Bronchial epithelial cell (primary cell): ENCODE measurements around the gene ANKRD40. TPM values are rescaled to one million over a fixed set of nuclear protein-coding genes. Genes with fewer than 3 reads are reported as not detected.
"Not testable (repeated sequence)": the region's sequence is repeated elsewhere in the genome, so short reads cannot be mapped to it uniquely, and the experiment has no call there.

Experiments
- DNase-seq: peaks from one replicate; pipeline ENCODE4 v3.0.0-alpha.2; 2010; ENCODE audit warnings: low read depth
- FAIRE-seq: peaks from 2 replicates; lab custom pipeline; 2011; peaks lifted over from hg19 to GRCh38; lab: Jason Lieb, UNC
- H3K27me3 ChIP-seq: 2 replicates; pipeline ENCODE4 v1.5.1; 2011; ENCODE audit warnings: low read length; ENCODE audit not compliant: control insufficient read depth, insufficient read depth
- H3K36me3 ChIP-seq: 2 replicates; pipeline ENCODE4 v1.5.1; 2011; ENCODE audit warnings: low read length; ENCODE audit not compliant: control insufficient read depth, insufficient read depth
- H3K4me3 ChIP-seq: 2 replicates; pipeline ENCODE4 v1.5.1; 2011; ENCODE audit warnings: mild to moderate bottlenecking, low read depth, low read length, control low read depth
- total RNA-seq: library from RNA; depleted of rRNA; stranded (reverse); fragments of >200 nt; gene quantifications from 2 replicates; pipeline ENCODE4 v1.2.1, GENCODE V29; 2014
- TF ChIP-seq, protein P1 (sequence below): IDR thresholded peaks from 2 replicates; pipeline ENCODE4 v1.5.1; 2011; ENCODE audit warnings: mild to moderate bottlenecking, moderate library complexity, low read length, control low read depth, inconsistent platforms; ENCODE audit not compliant: insufficient read depth, severe bottlenecking

The ANKRD40 gene
- total RNA-seq, 1 donor from 2014 or later: 25.8 TPM

DNA sequence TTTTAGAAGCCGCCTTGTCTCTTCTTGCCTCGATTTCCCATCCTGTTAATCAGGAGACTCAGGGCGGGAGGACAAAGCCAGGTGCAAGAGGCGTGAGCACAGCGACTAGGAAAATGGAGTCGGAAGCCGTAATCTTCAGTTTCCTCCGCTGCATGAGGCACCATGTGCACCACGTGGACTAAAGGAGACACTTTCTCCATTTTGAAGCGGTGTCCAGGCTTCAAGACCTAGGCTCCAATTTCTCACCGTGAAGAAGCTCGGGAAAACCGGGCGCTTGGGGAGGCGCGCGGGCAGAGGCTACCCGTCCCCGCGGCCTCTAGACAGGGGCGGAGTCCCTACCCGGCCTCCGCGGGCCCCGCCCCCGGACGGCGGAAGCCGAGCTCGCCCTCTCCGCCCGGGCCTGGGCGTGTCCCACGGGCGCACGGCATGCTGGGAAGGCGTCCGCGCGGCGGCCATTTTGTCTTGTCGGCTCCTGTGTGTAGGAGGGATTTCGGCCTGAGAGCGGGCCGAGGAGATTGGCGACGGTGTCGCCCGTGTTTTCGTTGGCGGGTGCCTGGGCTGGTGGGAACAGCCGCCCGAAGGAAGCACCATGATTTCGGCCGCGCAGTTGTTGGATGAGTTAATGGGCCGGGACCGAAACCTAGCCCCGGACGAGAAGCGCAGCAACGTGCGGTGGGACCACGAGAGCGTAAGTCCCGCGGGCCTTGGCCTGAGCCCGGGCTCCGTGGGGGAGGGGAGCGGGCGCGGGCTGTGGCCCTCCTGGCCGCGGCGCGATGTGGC lies 11.6 kb upstream of the ANKRD40 start, which contains the start of gene LUC7L3:
Gene LUC7L3, plus strand, starts transcription at position 460 of the 780 bp plus-strand sequence. Its CDS starts 130 bp downstream, at position 590.
- TF ChIP-seq, protein P1, sequence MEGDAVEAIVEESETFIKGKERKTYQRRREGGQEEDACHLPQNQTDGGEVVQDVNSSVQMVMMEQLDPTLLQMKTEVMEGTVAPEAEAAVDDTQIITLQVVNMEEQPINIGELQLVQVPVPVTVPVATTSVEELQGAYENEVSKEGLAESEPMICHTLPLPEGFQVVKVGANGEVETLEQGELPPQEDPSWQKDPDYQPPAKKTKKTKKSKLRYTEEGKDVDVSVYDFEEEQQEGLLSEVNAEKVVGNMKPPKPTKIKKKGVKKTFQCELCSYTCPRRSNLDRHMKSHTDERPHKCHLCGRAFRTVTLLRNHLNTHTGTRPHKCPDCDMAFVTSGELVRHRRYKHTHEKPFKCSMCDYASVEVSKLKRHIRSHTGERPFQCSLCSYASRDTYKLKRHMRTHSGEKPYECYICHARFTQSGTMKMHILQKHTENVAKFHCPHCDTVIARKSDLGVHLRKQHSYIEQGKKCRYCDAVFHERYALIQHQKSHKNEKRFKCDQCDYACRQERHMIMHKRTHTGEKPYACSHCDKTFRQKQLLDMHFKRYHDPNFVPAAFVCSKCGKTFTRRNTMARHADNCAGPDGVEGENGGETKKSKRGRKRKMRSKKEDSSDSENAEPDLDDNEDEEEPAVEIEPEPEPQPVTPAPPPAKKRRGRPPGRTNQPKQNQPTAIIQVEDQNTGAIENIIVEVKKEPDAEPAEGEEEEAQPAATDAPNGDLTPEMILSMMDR: no peak
- DNase-seq (peak; percentile 79), FAIRE-seq (no peak)
- Histone ChIP-seq H3K27me3 (no peaks in the 10 kb centered on the region), H3K4me3 (peak within 1 kb of the TSS; percentile 77), H3K36me3 (no peaks in the 10 kb centered on the region)

DNA sequence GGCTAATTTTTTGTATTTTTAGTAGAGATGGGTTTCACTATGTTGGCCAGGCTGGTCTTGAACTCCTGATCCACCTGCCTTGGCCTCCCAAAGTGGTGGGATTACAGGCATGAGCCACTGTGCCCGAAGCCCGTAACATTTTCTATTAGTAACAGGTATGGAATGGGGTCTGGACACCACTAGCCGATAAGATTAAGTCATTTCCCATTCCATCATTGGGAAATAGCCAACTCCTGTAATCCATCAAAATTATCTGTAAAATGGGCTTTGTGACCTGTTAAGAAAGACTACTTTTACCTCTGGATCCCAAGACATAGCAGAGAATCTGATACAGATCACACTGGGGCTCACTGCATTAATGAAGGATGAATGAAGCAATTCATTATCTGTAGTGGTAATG lies 7.8 kb upstream of the ANKRD40 start:
- Histone ChIP-seq H3K27me3 (no peaks in the 10 kb centered on the region), H3K36me3 (no peaks in the 10 kb centered on the region), H3K4me3 (no peak overlapping the region)
- TF ChIP-seq, protein P1: no peak
- DNase-seq (no peak), FAIRE-seq (no peak)

DNA sequence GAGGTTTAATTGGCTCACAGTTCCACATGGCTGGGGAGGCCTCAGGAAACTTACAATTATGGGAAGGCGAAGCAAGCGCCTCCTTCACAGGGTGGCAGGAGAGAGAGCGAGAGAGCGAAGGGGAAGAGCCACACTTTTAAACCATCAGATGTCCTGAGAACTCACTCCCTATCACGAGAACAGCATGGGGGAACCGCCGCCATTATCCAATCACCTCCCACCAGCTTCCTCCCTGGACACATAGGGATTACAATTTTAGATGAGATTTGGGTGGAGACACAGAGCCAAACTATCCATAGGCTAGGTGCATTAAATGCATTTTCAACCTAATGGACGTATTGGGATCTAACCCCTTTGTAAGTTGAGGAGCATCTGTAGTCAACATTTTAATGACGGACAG lies 4.9 kb upstream of the ANKRD40 start:
- no peak for DNase-seq
- H3K27me3 ChIP-seq: no peaks in the 10 kb centered on the region
- no peaks in the 10 kb centered on the region for H3K36me3 ChIP-seq
- H3K4me3 ChIP-seq: no peak overlapping the region
- no peak for FAIRE-seq
- TF ChIP-seq, protein P1: no peak

DNA sequence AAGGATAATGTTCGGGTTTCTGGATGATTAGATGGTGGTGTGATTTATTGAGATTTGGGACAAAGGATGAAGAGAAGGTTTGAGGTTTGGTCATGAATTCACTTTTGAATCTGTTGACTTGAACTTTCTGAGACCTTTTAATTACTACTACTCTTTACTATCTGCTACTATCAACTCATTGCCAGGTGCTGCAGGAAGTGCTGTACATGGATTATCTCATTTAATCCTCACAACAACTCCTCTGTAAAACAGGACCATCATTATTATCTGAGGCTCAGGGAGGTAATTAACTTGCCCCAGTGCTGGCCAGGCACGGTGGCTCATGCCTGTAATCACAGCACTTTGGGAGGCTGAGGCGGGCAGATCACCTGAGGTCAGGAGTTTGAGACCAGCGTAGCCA lies 2.9 kb upstream of the ANKRD40 start:
- Histone ChIP-seq H3K4me3 (no peak overlapping the region), H3K36me3 (no peaks in the 10 kb centered on the region), H3K27me3 (no peaks in the 10 kb centered on the region)
- DNase-seq: no peak
- TF ChIP-seq, protein P1: no peak
- FAIRE-seq: no peak

DNA sequence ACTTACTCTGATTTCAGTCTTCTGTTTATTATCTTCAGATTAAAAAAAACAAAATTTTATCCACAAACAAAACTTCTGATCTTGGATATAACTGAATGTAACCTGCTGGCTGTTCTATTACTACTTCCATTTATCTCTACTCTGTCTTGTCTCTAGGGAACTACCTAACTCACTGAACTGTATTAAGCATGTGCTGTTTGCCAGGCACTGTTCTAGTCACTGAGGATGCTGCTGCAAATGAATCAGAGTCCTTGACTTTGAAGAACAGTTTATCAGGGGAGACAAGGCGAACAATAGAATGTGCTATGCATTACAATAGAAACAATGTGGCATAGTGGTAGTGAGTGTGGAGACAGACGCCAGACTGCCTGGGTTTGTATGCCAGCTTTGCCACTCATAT lies 2.3 kb upstream of the ANKRD40 start:
- H3K4me3 ChIP-seq: no peak overlapping the region
- TF ChIP-seq, protein P1: no peak
- DNase-seq: no peak
- H3K27me3 ChIP-seq: no peaks in the 10 kb centered on the region
- no peak for FAIRE-seq
- no peaks in the 10 kb centered on the region for H3K36me3 ChIP-seq

DNA sequence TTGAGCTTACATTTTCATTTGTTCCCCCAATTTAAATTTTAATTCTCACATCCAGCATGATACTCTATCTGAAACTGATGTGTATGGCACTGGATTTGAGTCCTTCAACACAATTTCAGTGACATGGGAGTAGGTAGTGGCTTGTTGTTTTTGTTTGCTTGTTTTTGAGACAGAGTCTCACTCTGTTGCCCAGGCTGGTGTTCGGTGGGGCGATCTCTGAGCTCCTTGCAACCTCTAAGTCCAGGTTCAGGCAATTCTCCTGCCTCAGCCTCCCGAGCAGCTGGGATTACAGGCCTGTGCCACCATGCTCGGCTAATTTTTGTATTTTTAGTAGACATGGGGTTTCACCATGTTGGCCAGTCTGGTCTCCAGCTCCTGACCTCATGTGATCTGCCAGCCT lies 1.3 kb upstream of the ANKRD40 start:
- not testable (repeated sequence) for H3K27me3 ChIP-seq, DNase-seq, H3K36me3 ChIP-seq, FAIRE-seq, H3K4me3 ChIP-seq
